OCI-LY3 (cell line): ENCODE data around the gene MCCC1.

ENCODE experiments used
- CTCF ChIP-seq: fragments of 200-600, 300-600 bp; sonication (generic); IDR thresholded peaks from 2 replicates; pipeline ENCODE4 v1.5.1; 2014; ENCODE audit warnings: antibody characterized with exemption, low read length, low read depth
- EZH2phosphoT487 ChIP-seq: fragments of 200-600 bp; shearing (Covaris generic); IDR thresholded peaks from 2 replicates; pipeline ENCODE4 v1.6.1; 2018; ENCODE audit warnings: antibody characterized with exemption, mixed run types, low read depth

GRCh38 chr3:183100376-183100775, 1.1 kb upstream of the MCCC1 start:
- no peak for TF ChIP-seq CTCF
- no peak for TF ChIP-seq EZH2phosphoT487
